HepG2 (cell line): Measurements from ENCODE around the gene CDK13. TPM values are rescaled to one million over a fixed set of nuclear protein-coding genes. Genes with fewer than 3 reads are reported as not detected.
A peak's percentile ranks its signal among the peaks of the same experiment; 100 is the strongest.

Source experiments
- ATRX ChIP-seq: sonication (generic); formaldehyde crosslinking; IDR thresholded peaks from 2 replicates; pipeline ENCODE4 v1.4.0; 2020; ENCODE audit warnings: missing genetic modification reagents, borderline replicate concordance
- GABPB1 ChIP-seq: IDR thresholded peaks from 2 replicates; pipeline ENCODE4 v1.6.1; 2016; ENCODE audit warnings: mild to moderate bottlenecking, missing genetic modification reagents, moderate library complexity, missing compliant biosample characterization
- KAT7 ChIP-seq: IDR thresholded peaks from 2 replicates; pipeline ENCODE4 v1.6.1; 2018; ENCODE audit warnings: borderline replicate concordance, missing compliant biosample characterization
- ZBTB7A ChIP-seq: sonication (generic); formaldehyde crosslinking; IDR thresholded peaks from 2 replicates; pipeline ENCODE4 v1.8.0; 2022; ENCODE audit warnings: mild to moderate bottlenecking, missing genetic modification reagents
- ZFP82 ChIP-seq: sonication (generic); formaldehyde crosslinking; IDR thresholded peaks from 2 replicates; pipeline ENCODE4 v1.5.1; 2020; ENCODE audit warnings: mild to moderate bottlenecking, missing genetic modification reagents, borderline replicate concordance
- polyA plus RNA-seq, 8 experiments: library from polyadenylated mRNA; depleted of rRNA in 3 of 8; stranded (reverse) in 7 of 8; unstranded in 1 of 8; fragments of >200 nt; fragmentation: Illumina TruSeq in 4 of 8; extraction: Trizol in 4 of 8; gene quantifications; 2 replicates each; pipeline versions ENCODE4 v1.2.1 to v1.2.3, GENCODE V29; 2011 to 2016; ENCODE audit warnings: low read depth in 4 of 8, missing spikeins in 1 of 8, mixed read lengths in 1 of 8; ENCODE audit not compliant: insufficient read depth in 1 of 8
- total RNA-seq, 5 experiments: library from RNA; depleted of rRNA; stranded (reverse); fragments of >200 nt; fragmentation: Illumina TruSeq; extraction: Trizol; gene quantifications; 2 replicates each; pipeline ENCODE4 v1.2.3, GENCODE V29; 2016; ENCODE audit warnings: low read depth in 1 of 5
- TF ChIP-seq, protein P1 (sequence below): IDR thresholded peaks from 2 replicates; pipeline ENCODE4 v1.4.0; 2020; ENCODE audit warnings: mild to moderate bottlenecking, missing genetic modification reagents
- TF ChIP-seq, protein P2 (sequence below): sonication (generic); formaldehyde crosslinking; IDR thresholded peaks from 2 replicates; pipeline ENCODE4 v1.4.0; 2020; ENCODE audit warnings: missing genetic modification reagents, borderline replicate concordance

The CDK13 gene
- total and polyA plus RNA-seq, 2 of the 13 experiments (the other 11 are each of a cell fraction or from before 2014, with no cell fraction given): 21.0 to 40.9 TPM

DNA sequence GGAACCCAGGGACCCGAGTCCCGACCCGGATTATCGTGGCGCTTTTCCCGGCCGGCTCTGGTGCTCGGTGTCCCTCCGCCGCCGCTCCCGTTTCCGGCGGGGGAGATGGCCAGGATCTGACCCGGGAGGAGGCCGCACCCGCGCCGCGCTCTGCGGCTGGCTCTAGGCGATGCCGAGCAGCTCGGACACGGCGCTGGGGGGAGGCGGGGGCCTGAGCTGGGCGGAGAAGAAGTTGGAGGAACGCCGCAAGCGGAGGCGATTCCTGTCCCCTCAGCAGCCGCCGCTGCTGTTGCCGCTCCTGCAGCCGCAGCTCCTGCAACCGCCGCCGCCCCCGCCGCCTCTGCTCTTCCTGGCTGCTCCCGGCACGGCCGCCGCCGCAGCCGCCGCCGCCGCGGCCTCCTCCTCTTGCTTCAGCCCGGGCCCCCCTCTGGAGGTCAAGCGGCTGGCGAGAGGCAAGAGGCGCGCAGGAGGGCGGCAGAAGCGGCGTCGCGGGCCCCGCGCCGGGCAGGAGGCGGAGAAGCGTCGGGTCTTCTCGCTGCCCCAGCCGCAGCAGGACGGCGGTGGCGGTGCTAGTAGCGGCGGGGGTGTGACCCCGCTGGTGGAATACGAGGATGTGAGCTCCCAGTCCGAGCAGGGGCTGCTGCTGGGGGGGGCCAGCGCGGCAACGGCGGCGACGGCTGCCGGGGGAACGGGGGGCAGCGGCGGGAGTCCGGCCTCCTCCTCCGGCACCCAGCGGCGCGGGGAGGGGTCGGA is 593 bp downstream of the CDK13 start (continued):
- TF ChIP-seq, protein P1, sequence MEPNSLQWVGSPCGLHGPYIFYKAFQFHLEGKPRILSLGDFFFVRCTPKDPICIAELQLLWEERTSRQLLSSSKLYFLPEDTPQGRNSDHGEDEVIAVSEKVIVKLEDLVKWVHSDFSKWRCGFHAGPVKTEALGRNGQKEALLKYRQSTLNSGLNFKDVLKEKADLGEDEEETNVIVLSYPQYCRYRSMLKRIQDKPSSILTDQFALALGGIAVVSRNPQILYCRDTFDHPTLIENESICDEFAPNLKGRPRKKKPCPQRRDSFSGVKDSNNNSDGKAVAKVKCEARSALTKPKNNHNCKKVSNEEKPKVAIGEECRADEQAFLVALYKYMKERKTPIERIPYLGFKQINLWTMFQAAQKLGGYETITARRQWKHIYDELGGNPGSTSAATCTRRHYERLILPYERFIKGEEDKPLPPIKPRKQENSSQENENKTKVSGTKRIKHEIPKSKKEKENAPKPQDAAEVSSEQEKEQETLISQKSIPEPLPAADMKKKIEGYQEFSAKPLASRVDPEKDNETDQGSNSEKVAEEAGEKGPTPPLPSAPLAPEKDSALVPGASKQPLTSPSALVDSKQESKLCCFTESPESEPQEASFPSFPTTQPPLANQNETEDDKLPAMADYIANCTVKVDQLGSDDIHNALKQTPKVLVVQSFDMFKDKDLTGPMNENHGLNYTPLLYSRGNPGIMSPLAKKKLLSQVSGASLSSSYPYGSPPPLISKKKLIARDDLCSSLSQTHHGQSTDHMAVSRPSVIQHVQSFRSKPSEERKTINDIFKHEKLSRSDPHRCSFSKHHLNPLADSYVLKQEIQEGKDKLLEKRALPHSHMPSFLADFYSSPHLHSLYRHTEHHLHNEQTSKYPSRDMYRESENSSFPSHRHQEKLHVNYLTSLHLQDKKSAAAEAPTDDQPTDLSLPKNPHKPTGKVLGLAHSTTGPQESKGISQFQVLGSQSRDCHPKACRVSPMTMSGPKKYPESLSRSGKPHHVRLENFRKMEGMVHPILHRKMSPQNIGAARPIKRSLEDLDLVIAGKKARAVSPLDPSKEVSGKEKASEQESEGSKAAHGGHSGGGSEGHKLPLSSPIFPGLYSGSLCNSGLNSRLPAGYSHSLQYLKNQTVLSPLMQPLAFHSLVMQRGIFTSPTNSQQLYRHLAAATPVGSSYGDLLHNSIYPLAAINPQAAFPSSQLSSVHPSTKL (CRISPR knock-in tag): 0 out of 2 replicates have a peak, but pooled peaks have one; percentile 1
- TF ChIP-seq, protein P2, sequence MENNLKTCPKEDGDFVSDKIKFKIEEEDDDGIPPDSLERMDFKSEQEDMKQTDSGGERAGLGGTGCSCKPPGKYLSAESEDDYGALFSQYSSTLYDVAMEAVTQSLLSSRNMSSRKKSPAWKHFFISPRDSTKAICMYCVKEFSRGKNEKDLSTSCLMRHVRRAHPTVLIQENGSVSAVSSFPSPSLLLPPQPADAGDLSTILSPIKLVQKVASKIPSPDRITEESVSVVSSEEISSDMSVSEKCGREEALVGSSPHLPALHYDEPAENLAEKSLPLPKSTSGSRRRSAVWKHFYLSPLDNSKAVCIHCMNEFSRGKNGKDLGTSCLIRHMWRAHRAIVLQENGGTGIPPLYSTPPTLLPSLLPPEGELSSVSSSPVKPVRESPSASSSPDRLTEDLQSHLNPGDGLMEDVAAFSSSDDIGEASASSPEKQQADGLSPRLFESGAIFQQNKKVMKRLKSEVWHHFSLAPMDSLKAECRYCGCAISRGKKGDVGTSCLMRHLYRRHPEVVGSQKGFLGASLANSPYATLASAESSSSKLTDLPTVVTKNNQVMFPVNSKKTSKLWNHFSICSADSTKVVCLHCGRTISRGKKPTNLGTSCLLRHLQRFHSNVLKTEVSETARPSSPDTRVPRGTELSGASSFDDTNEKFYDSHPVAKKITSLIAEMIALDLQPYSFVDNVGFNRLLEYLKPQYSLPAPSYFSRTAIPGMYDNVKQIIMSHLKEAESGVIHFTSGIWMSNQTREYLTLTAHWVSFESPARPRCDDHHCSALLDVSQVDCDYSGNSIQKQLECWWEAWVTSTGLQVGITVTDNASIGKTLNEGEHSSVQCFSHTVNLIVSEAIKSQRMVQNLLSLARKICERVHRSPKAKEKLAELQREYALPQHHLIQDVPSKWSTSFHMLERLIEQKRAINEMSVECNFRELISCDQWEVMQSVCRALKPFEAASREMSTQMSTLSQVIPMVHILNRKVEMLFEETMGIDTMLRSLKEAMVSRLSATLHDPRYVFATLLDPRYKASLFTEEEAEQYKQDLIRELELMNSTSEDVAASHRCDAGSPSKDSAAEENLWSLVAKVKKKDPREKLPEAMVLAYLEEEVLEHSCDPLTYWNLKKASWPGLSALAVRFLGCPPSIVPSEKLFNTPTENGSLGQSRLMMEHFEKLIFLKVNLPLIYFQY: no peak
- TF ChIP-seq ATRX (no peak), ZFP82 (CRISPR knock-in tag) (0 out of 2 replicates have a peak, but pooled peaks have one; percentile 25), GABPB1 (peak; percentile 68; the same call in 1 of the 2 replicates), KAT7 (CRISPR knock-in tag) (peak; percentile 70; the same call in 1 of the 2 replicates), ZBTB7A (CRISPR knock-in tag) (no peak)
